ENCODE data around the gene LMX1B.

DNA sequence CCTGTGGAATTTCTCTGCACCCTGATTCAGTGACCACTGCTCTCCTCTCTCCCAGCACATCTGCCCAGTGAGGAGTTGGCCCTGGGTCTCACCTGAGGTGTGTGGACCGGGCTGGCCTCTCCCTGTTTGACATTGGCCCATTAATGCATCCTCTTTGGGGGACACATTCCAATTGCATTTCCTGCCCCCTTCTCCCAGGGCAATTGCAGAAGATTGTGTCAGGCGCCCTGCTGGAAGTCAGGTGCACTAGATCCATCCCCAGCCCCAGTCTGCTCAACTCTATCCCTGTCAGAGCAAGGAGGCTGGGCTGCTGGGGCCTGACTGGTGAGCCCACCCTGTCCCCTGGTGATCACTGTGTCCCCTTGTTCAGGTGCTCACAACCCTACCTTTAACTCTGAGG, 84.5 kb downstream of the LMX1B start:
- TF ChIP-seq, protein P1, sequence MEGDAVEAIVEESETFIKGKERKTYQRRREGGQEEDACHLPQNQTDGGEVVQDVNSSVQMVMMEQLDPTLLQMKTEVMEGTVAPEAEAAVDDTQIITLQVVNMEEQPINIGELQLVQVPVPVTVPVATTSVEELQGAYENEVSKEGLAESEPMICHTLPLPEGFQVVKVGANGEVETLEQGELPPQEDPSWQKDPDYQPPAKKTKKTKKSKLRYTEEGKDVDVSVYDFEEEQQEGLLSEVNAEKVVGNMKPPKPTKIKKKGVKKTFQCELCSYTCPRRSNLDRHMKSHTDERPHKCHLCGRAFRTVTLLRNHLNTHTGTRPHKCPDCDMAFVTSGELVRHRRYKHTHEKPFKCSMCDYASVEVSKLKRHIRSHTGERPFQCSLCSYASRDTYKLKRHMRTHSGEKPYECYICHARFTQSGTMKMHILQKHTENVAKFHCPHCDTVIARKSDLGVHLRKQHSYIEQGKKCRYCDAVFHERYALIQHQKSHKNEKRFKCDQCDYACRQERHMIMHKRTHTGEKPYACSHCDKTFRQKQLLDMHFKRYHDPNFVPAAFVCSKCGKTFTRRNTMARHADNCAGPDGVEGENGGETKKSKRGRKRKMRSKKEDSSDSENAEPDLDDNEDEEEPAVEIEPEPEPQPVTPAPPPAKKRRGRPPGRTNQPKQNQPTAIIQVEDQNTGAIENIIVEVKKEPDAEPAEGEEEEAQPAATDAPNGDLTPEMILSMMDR (IDR thresholded peaks at IDR 0.05; ENCODE audit: low read depth, low read length, poor library complexity, severe bottlenecking): no peak
- TF ChIP-seq EZH2phosphoT487 (IDR thresholded peaks at IDR 0.05; ENCODE audit: borderline replicate concordance, low read length): no peak
